GM20000 (cell line): Measurements from ENCODE around the gene ARRDC2.
A peak's percentile ranks its signal among the peaks of the same experiment; 100 is the strongest.

Source experiments
- DNase-seq: peaks from one replicate; pipeline ENCODE4 v3.0.0; 2012; ENCODE audit warnings: low spot score
- TF ChIP-seq, protein P1 (sequence below): IDR thresholded peaks from 2 replicates; pipeline ENCODE4 v1.5.1; 2012; ENCODE audit warnings: mild to moderate bottlenecking, control low read depth; ENCODE audit errors: extremely low read depth, missing control alignments

The ARRDC2 gene

DNA sequence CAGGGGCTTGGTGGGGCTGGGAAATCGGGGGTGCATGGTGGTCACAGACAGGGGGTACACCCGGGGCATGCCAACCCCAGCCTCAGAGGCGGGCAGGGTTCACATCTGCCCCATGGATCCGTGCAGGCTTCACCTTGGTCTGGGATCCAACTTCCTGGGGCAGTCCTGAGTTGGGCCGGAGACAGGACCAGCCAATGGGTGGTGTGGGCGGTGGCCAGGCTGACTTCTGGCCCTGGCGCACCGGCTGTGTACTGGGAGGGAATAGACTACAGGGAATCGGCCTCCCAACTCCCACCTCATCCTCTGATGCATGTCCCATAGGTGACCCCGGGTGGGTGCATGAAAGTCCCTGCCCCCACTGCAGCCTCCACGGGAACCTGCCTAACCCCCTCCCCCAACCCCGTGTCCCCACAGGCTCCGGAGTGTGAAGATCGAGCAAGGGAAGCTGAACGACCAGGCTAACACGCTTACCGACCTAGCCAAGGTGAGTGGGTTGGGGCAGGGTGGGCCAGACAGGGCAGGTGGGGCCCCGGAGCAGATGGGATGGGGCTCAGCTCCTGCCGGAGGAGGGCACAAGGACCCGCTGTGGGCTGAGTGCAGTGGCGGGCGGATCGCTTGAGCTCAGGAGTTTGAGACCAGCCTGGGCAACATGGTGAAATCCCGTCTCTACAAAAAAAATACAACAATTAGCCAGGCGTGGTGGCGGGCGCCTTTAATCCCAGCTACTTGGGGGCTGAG, 14.7 kb upstream of the ARRDC2 start:
- TF ChIP-seq, protein P1, sequence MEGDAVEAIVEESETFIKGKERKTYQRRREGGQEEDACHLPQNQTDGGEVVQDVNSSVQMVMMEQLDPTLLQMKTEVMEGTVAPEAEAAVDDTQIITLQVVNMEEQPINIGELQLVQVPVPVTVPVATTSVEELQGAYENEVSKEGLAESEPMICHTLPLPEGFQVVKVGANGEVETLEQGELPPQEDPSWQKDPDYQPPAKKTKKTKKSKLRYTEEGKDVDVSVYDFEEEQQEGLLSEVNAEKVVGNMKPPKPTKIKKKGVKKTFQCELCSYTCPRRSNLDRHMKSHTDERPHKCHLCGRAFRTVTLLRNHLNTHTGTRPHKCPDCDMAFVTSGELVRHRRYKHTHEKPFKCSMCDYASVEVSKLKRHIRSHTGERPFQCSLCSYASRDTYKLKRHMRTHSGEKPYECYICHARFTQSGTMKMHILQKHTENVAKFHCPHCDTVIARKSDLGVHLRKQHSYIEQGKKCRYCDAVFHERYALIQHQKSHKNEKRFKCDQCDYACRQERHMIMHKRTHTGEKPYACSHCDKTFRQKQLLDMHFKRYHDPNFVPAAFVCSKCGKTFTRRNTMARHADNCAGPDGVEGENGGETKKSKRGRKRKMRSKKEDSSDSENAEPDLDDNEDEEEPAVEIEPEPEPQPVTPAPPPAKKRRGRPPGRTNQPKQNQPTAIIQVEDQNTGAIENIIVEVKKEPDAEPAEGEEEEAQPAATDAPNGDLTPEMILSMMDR: no peak
- DNase-seq: no peak

DNA sequence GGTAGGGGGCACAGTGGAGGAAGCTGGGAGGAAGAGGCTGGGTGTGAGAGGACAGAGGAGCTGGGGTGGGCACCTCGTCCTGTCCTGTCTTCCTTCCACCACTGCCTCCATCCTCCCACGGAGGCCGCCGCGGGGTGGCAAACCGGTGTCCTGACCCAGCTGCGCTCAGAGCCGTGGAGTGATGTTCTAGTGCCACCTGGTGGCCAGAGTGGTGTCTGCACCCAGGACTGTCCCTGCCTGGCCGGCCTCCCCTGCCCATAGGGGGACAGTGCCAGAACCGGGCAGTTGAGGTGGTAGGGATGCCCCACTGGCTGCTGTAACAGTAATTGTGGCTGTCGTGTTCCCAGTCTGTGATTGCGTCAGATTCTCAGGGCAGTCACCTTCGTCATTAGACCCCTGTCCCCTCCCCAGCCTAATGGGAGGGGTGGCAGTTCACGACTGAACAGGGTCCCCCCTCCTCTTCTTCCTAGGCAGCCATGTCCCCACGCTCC, 11.1 kb upstream of the ARRDC2 start:
- DNase-seq: peak; percentile 92
- TF ChIP-seq, protein P1: peak; percentile 93

DNA sequence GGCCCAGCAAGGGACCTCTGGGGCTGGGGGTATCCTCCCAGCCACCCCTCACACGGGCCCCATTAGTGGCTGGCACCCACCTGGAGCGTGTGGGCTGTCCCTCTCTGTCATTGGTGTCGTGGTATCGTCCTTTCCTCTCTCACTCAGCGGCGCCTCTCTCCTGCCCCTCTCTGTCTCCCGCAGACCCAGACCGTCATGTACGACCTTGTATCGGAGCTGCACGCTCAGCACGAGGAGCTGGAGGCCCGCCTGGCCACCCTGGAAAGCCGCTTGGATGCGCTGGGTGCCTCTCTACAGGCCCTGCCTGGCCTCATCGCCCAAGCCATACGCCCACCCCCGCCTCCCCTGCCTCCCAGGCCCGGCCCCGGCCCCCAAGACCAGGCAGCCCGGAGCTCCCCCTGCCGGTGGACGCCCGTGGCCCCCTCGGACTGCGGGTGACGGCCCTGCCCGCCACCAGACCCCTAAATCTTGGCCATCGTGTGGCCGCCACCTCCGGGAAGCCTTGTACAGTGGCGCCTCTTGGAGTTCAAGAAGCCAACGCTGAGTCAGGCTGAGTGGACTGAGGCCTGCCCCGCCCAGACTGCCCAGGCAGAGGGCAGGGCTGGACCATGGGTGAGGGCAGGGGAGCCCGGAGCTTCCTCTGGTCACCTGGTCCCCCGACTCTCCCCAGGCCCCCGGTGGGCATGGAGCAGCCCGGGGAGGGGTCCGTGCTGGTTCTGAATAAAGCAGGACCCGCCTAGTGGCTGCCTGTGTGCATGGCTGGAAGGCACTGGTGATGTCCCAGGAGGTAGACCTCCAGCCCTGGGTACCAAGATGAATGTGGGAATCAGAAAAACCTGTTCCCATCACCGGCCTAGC, 9.8 kb upstream of the ARRDC2 start:
- TF ChIP-seq, protein P1: peak; percentile 59
- DNase-seq: no peak

DNA sequence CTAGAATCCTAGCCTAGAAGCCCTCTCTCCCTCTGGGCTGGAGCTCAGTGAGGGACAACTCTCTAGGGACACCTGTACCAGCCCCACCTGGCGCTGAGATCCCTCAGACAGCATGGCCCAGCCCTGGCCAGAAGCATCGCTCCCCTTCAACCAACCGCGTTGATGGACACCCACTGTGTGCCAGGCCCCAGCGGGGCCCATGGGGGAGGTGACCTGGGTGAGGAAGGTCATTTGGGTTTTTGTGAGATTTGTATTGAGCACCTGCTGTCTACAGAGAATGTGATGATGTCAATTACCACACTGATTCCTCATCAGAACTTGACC, 9.2 kb upstream of the ARRDC2 start:
- TF ChIP-seq, protein P1: no peak
- no peak for DNase-seq

DNA sequence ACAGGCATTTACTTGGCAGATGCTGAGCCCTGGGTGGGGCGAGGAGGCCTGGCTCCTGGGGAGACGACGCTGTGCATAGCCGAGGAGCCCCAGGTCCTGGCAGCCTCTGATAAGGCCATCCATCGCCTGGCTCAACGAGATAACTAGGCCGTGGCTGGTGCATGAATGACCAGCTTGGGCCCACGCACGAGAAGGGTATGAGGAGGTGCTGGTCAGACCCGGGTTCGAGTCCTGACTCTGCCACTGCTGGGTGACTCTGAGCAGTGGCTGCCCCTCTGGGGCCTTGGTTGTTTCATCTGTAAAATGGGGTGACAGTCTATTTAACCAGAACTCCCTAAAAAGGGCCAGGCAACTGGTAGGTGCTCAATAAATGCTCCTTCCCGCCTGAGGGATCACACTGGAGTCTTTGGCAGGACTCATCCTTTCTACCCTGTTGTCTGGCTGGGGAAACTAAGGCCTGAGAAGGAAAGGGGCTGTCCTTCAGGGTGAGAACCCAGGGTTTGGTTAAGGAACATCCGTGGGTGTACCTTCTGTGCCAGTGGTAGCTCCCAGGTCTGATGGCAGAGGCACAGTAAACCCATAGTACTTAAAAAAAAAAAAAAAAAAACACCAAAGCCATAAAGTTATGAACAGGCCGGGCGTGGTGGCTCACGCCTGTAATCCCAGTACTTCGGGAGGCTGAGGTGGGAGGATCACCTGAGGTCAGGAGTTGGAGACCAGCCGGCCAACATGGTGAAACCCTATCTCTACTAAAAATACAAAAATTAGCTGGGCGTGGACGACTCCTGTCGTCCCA, 8.1 kb upstream of the ARRDC2 start:
- TF ChIP-seq, protein P1: no peak
- no peak for DNase-seq

DNA sequence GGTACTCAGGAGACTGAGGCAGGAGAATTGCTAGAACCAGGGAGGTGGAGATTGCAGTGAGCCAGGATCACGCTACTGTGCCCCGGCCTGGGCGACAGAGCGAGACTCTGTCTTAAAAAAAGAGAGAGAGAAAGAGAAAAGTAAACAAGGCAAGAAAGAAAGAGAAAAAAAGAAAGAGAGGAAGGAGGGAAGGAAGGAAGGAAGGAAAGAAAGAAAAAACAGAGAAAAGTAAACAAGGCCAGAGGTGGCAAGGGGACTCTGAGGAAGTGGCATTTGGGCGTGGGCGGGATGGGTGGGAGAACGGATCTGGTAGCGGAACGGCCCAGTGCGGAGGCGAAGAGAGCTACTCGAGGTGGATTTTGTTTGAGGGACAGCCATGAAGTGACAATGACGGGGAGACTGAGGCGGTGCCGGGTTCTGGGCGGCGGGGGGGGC, 7.5 kb upstream of the ARRDC2 start:
- no peak for DNase-seq
- TF ChIP-seq, protein P1: no peak
